Sigmoid colon (tissue), 7 donors: ENCODE results near the gene ZBTB4. TPM values are rescaled to one million over a fixed set of nuclear protein-coding genes. Genes with fewer than 3 reads are reported as not detected.

Experiments
- DNase-seq: peaks from one replicate; pipeline ENCODE4 v3.0.0-alpha.2; 2019
- H3K27ac ChIP-seq, 4 donors: fragments of 200-600 bp; sonication (generic); one replicate each; pipeline ENCODE4 v1.5.1; 2016 to 2019; ENCODE audit warnings: mild to moderate bottlenecking in 1 of 4
- H3K27me3 ChIP-seq, 3 donors: fragments of 200-600 bp; sonication (generic); one replicate each; pipeline ENCODE4 v1.5.1; 2019; ENCODE audit warnings: mild to moderate bottlenecking in 1 of 3
- H3K36me3 ChIP-seq, 4 donors: fragments of 200-600 bp; sonication (generic); one replicate each; pipeline ENCODE4 v1.5.1; 2016 to 2019
- H3K4me1 ChIP-seq, 4 donors: fragments of 200-600 bp; sonication (generic); one replicate each; pipeline ENCODE4 v1.5.1; 2017 to 2019
- H3K4me3 ChIP-seq, 4 donors: fragments of 200-600 bp; sonication (generic); one replicate each; pipeline ENCODE4 v1.5.1; 2017 to 2019; ENCODE audit warnings: mild to moderate bottlenecking in 2 of 4, moderate library complexity in 1 of 4
- H3K9me3 ChIP-seq, 4 donors: fragments of 200-600 bp in 3 of 4; sonication (generic) in 3 of 4; one replicate each; pipeline versions ENCODE4 v1.5.1 to v1.6.1; 2013 to 2019
- CTCF ChIP-seq, 4 experiments: fragments of 450-650 bp in 3 of 4; fragments of 200-600 bp in 1 of 4; IDR thresholded peaks; one replicate each; pipeline ENCODE4 v1.5.1; 2016 to 2019; ENCODE audit warnings: antibody characterized with exemption in 4 of 4, mild to moderate bottlenecking in 3 of 4, moderate library complexity in 2 of 4
- EP300 ChIP-seq, 4 donors: sonication (generic); formaldehyde crosslinking; IDR thresholded peaks; one replicate each; pipeline ENCODE4 v1.6.1; 2017; ENCODE audit warnings: antibody characterized with exemption in 4 of 4
- POLR2A ChIP-seq, 2 donors: fragments of 450-650 bp; IDR thresholded peaks; one replicate each; pipeline ENCODE4 v1.6.1; 2016; ENCODE audit warnings: antibody characterized with exemption in 2 of 2, mild to moderate bottlenecking in 2 of 2, moderate library complexity in 2 of 2
- POLR2AphosphoS5 ChIP-seq, 4 donors: sonication (generic); formaldehyde crosslinking; IDR thresholded peaks; one replicate each; pipeline ENCODE4 v1.6.1; 2017; ENCODE audit warnings: antibody characterized with exemption in 4 of 4
- WGBS, 2 donors: extraction: QIAGEN DNeasy Blood & Tissue Kit; methylation state at CpG; one replicate each; pipeline ENCODE4 v1.1.7; 2013; 5-methylcytosine and 5-hydroxymethylcytosine counted together
- intact Hi-C: fragments of 100-400 bp; cut with DNase I; formaldehyde crosslinking; loops from one replicate; pipeline ENCODE4 v1.15.1; 2023
- polyA plus RNA-seq, 3 donors: library from polyadenylated mRNA; stranded (reverse); fragments of 200-250 nt; gene quantifications; one replicate each; pipeline ENCODE4 v1.2.3, GENCODE V29; 2013
- total RNA-seq, 4 donors: library from RNA; depleted of rRNA; stranded (reverse); fragments of >200 nt; gene quantifications; one replicate each; pipeline ENCODE4 v1.1.0, GENCODE V29; 2016
- donor health status: healthy with polysubstance abuse.
- donor health status: Bipolar disorder and iron deficiency.
- donor health status: healthy.

ZBTB4 gene
- total and polyA plus RNA-seq, 7 donors: 5.5 to 56.5 (median 42.5) TPM

GRCh38 chr17:7443499-7444485 lies 35.6 kb downstream of the ZBTB4 start:
- Histone ChIP-seq H3K4me1 (peaks cover 0 to 42% (median 30%) of the 10 kb centered on the region in 4 donors), H3K4me3 (no peak overlapping the region), H3K36me3 (no peaks in the 10 kb centered on the region), H3K9me3 (no peaks in the 10 kb centered on the region), H3K27ac (no peak overlapping the region), H3K27me3 (peaks cover 34 to 81% (median 63%) of the 10 kb centered on the region in 3 donors)
- intact Hi-C loops: no loop called here
- no peak for TF ChIP-seq EP300 (IDR thresholded peaks at IDR 0.05)
- TF ChIP-seq POLR2A (IDR thresholded peaks at IDR 0.05): no peak
- no peak for TF ChIP-seq POLR2AphosphoS5 (IDR thresholded peaks at IDR 0.05)
- no peak for TF ChIP-seq CTCF (IDR thresholded peaks at IDR 0.05)
- WGBS, 2 donors: 79 to 86% methylated on average over 7 of the region's 7 CpGs
- no peak for DNase-seq

- TF ChIP-seq POLR2A (IDR thresholded peaks at IDR 0.05) (no peak), CTCF (IDR thresholded peaks at IDR 0.05) (no peak), POLR2AphosphoS5 (IDR thresholded peaks at IDR 0.05) (no peak), EP300 (IDR thresholded peaks at IDR 0.05) (no peak)
- H3K4me3 ChIP-seq: no peak overlapping the region
- H3K27me3 ChIP-seq: peaks cover 42 to 81% (median 74%) of the 10 kb centered on the region in 3 donors
- intact Hi-C loops: no loop called here
- no peak for DNase-seq
- peaks cover 0 to 58% (median 43%) of the 10 kb centered on the region in 4 donors for H3K4me1 ChIP-seq
- 72 to 91% methylated on average over 2 of the region's 2 CpGs for WGBS, 2 donors
- no peaks in the 10 kb centered on the region for H3K9me3 ChIP-seq
- H3K27ac ChIP-seq: no peak overlapping the region
- H3K36me3 ChIP-seq: no peaks in the 10 kb centered on the region
Observed at GRCh38 chr17:7442142-7442541, 37.3 kb downstream of the ZBTB4 start.

- Histone ChIP-seq H3K36me3 (no peaks in the 10 kb centered on the region), H3K9me3 (no peaks in the 10 kb centered on the region), H3K27ac (no peak overlapping the region), H3K4me3 (no peak overlapping the region), H3K27me3 (peaks cover 45 to 79% (median 67%) of the 10 kb centered on the region in 3 donors), H3K4me1 (peaks cover 0 to 61% (median 49%) of the 10 kb centered on the region in 4 donors)
- TF ChIP-seq POLR2A (IDR thresholded peaks at IDR 0.05) (no peak), CTCF (IDR thresholded peaks at IDR 0.05) (no peak), POLR2AphosphoS5 (IDR thresholded peaks at IDR 0.05) (no peak), EP300 (IDR thresholded peaks at IDR 0.05) (no peak)
- no peak for DNase-seq
- intact Hi-C loops: no loop called here
- WGBS, 2 donors: 73 to 81% methylated on average over 7 of the region's 7 CpGs
Observed at GRCh38 chr17:7441266-7441665, 38.2 kb downstream of the ZBTB4 start.

- intact Hi-C loops: no loop called here
- TF ChIP-seq EP300 (IDR thresholded peaks at IDR 0.05): no peak
- no peak for TF ChIP-seq POLR2AphosphoS5 (IDR thresholded peaks at IDR 0.05)
- no peak for TF ChIP-seq CTCF (IDR thresholded peaks at IDR 0.05)
- TF ChIP-seq POLR2A (IDR thresholded peaks at IDR 0.05): no peak
- no peak overlapping the region for H3K27ac ChIP-seq
- peaks cover 0 to 64% (median 53%) of the 10 kb centered on the region in 4 donors for H3K4me1 ChIP-seq
- no peak overlapping the region for H3K4me3 ChIP-seq
- DNase-seq: no peak
- H3K9me3 ChIP-seq: no peaks in the 10 kb centered on the region
- H3K27me3 ChIP-seq: peaks cover 50 to 79% (median 68%) of the 10 kb centered on the region in 3 donors
- 10% methylated on average over 12 of the region's 12 CpGs for whole genome bisulfite sequencing, 2 donors
- no peaks in the 10 kb centered on the region for H3K36me3 ChIP-seq
Observed at GRCh38 chr17:7440834-7441195, 38.6 kb downstream of the ZBTB4 start.
